Type B pancreatic cell (in vitro differentiated cells): ENCODE data around the gene CCDC9. TPM values are rescaled to one million over a fixed set of nuclear protein-coding genes. Genes with fewer than 3 reads are reported as not detected.

ENCODE experiments used
- DNase-seq: peaks from one replicate; pipeline ENCODE4 v3.0.0; 2021; ENCODE audit warnings: mixed read lengths; ENCODE audit not compliant: unreplicated experiment; ENCODE audit errors: extremely low spot score
- H3K27ac Mint-ChIP-seq: 2 replicates; pipeline ENCODE4 v1.8.0; 2021; ENCODE audit warnings: mild to moderate bottlenecking, mixed read lengths
- H3K27me3 Mint-ChIP-seq: 2 replicates; pipeline ENCODE4 v1.8.0; 2021; ENCODE audit warnings: mixed read lengths
- H3K36me3 Mint-ChIP-seq: 2 replicates; pipeline ENCODE4 v1.8.0; 2021; ENCODE audit warnings: mixed read lengths
- H3K4me1 Mint-ChIP-seq: one replicate; pipeline ENCODE4 v1.8.0; 2021; ENCODE audit warnings: mixed read lengths; ENCODE audit not compliant: unreplicated experiment
- H3K4me3 Mint-ChIP-seq: 2 replicates; pipeline ENCODE4 v1.8.0; 2021; ENCODE audit warnings: mild to moderate bottlenecking, mixed read lengths
- H3K9me3 Mint-ChIP-seq: 2 replicates; pipeline ENCODE4 v1.8.0; 2021; ENCODE audit warnings: mixed read lengths
- total RNA-seq: library from RNA; stranded (reverse); gene quantifications from 2 replicates; pipeline ENCODE4 v1.2.1, GENCODE V29; 2021; ENCODE audit warnings: low replicate concordance
- TF ChIP-seq, protein P1 (sequence below): fragments of 200-600 bp; sonication (generic); conservative IDR thresholded peaks from 2 replicates; pipeline ENCODE4 v1.5.0; 2021; ENCODE audit warnings: antibody characterized with exemption, mild to moderate bottlenecking

The CCDC9 gene
- total RNA-seq, 1 donor from 2014 or later, result 22.4 TPM

GRCh38 chr19:47271949-47272348 is 15.6 kb downstream of the CCDC9 start:
- peak overlapping the region; percentile 99 for H3K27ac Mint-ChIP-seq
- peak overlapping the region; percentile 96 for H3K4me3 Mint-ChIP-seq

GRCh38 chr19:47272448-47273312 is 16.4 kb downstream of the CCDC9 start:
- Mint-ChIP-seq H3K27me3 (peaks cover 3% of the 10 kb centered on the region), H3K27ac (peak overlapping the region; percentile 99), H3K9me3 (no peaks in the 10 kb centered on the region), H3K36me3 (peaks cover 9% of the 10 kb centered on the region), H3K4me1 (peaks cover 14% of the 10 kb centered on the region), H3K4me3 (peak overlapping the region; percentile 96)
- TF ChIP-seq, protein P1, sequence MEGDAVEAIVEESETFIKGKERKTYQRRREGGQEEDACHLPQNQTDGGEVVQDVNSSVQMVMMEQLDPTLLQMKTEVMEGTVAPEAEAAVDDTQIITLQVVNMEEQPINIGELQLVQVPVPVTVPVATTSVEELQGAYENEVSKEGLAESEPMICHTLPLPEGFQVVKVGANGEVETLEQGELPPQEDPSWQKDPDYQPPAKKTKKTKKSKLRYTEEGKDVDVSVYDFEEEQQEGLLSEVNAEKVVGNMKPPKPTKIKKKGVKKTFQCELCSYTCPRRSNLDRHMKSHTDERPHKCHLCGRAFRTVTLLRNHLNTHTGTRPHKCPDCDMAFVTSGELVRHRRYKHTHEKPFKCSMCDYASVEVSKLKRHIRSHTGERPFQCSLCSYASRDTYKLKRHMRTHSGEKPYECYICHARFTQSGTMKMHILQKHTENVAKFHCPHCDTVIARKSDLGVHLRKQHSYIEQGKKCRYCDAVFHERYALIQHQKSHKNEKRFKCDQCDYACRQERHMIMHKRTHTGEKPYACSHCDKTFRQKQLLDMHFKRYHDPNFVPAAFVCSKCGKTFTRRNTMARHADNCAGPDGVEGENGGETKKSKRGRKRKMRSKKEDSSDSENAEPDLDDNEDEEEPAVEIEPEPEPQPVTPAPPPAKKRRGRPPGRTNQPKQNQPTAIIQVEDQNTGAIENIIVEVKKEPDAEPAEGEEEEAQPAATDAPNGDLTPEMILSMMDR, result peak; percentile 29
- no peak for DNase-seq

More at GRCh38 chr19:47271949-47272348, 15.6 kb downstream of the CCDC9 start:
- Mint-ChIP-seq H3K9me3 (no peaks in the 10 kb centered on the region), H3K36me3 (peaks cover 9% of the 10 kb centered on the region), H3K4me1 (peaks cover 14% of the 10 kb centered on the region), H3K27me3 (peaks cover 3% of the 10 kb centered on the region)
- TF ChIP-seq, protein P1, result no peak
- no peak for DNase-seq

- Mint-ChIP-seq H3K36me3 (peaks cover 9% of the 10 kb centered on the region), H3K4me1 (peaks cover 14% of the 10 kb centered on the region), H3K27ac (peak overlapping the region; percentile 99), H3K27me3 (peaks cover 3% of the 10 kb centered on the region), H3K4me3 (peak overlapping the region; percentile 96), H3K9me3 (no peaks in the 10 kb centered on the region)
- TF ChIP-seq, protein P1, result no peak
- DNase-seq, result peak; percentile 92
Observed at GRCh38 chr19:47273313-47274070, 17.2 kb downstream of the CCDC9 start.

GRCh38 chr19:47274071-47274890 is 18.0 kb downstream of the CCDC9 start, which contains the start of gene INAFM1:
Gene INAFM1 (plus strand): TSS chr19:47274885. CDS start chr19:47274920, 35 bp downstream.
- Mint-ChIP-seq H3K9me3 (no peaks in the 10 kb centered on the region), H3K4me3 (peak within 1 kb of the TSS; percentile 96), H3K27ac (peak within 1 kb of the TSS; percentile 99), H3K4me1 (peaks cover 14% of the 10 kb centered on the region), H3K27me3 (peaks cover 3% of the 10 kb centered on the region), H3K36me3 (peaks cover 9% of the 10 kb centered on the region)
- TF ChIP-seq, protein P1, result no peak
- DNase-seq, result peak; percentile 100
